HepG2 (cell line): ENCODE measurements around the gene RHO. TPM values are rescaled to one million over a fixed set of nuclear protein-coding genes. Genes with fewer than 3 reads are reported as not detected.

Source experiments
- ATF3 ChIP-seq: sonication (generic); formaldehyde crosslinking; IDR thresholded peaks from 2 replicates; pipeline ENCODE4 v1.4.0; 2020; ENCODE audit warnings: missing genetic modification reagents
- CREBL2 ChIP-seq: sonication (generic); formaldehyde crosslinking; IDR thresholded peaks from 2 replicates; pipeline ENCODE4 v1.8.1; 2023; ENCODE audit warnings: missing genetic modification reagents, mild to moderate bottlenecking, borderline replicate concordance
- ELF3 ChIP-seq: IDR thresholded peaks from 2 replicates; pipeline ENCODE4 v1.6.1; 2016; ENCODE audit warnings: missing genetic modification reagents, missing compliant biosample characterization
- EP300 ChIP-seq, 3 experiments: sonication (generic) in 1 of 3; formaldehyde crosslinking in 1 of 3; IDR thresholded peaks; 2 replicates each; pipeline versions ENCODE4 v1.5.1 to v1.6.1; 2011 to 2020; ENCODE audit warnings: low read depth in 2 of 3, low read length in 2 of 3, borderline replicate concordance in 1 of 3, improper control_type of control experiment in 1 of 3, mild to moderate bottlenecking in 1 of 3, missing genetic modification reagents in 1 of 3, moderate library complexity in 1 of 3
- FOXO1 ChIP-seq: sonication (generic); formaldehyde crosslinking; IDR thresholded peaks from 2 replicates; pipeline ENCODE4 v1.4.0; 2020; ENCODE audit warnings: missing genetic modification reagents
- GRHL1 ChIP-seq: sonication (generic); formaldehyde crosslinking; conservative IDR thresholded peaks from 2 replicates; pipeline ENCODE4 v1.8.0; 2022; ENCODE audit warnings: missing genetic modification reagents
- HDAC6 ChIP-seq: fragments of 200-600 bp; sonication (generic); IDR thresholded peaks from 2 replicates; pipeline ENCODE4 v1.7.0; 2017; ENCODE audit warnings: mild to moderate bottlenecking, antibody characterized with exemption, low read length, low read depth
- HNRNPL ChIP-seq: fragments of 200-400 bp; formaldehyde crosslinking; IDR thresholded peaks from 2 replicates; pipeline ENCODE4 v1.6.1; 2017; ENCODE audit warnings: mild to moderate bottlenecking, low read depth, low read length
- HOXA3 ChIP-seq: sonication (generic); formaldehyde crosslinking; IDR thresholded peaks from 2 replicates; pipeline ENCODE4 v1.5.0; 2020; ENCODE audit warnings: missing genetic modification reagents
- MAFG ChIP-seq: sonication (generic); formaldehyde crosslinking; IDR thresholded peaks from 2 replicates; pipeline ENCODE4 v1.5.1; 2020; ENCODE audit warnings: mild to moderate bottlenecking, missing genetic modification reagents
- MED1 ChIP-seq: sonication (generic); formaldehyde crosslinking; IDR thresholded peaks from 2 replicates; pipeline ENCODE4 v1.4.0; 2020; ENCODE audit warnings: missing genetic modification reagents
- NFE2L1 ChIP-seq: sonication (generic); formaldehyde crosslinking; IDR thresholded peaks from 2 replicates; pipeline ENCODE4 v1.4.0; 2020; ENCODE audit warnings: missing genetic modification reagents, mild to moderate bottlenecking, borderline replicate concordance
- NKX3-1 ChIP-seq: sonication (generic); formaldehyde crosslinking; IDR thresholded peaks from 2 replicates; pipeline ENCODE4 v1.5.0; 2020; ENCODE audit warnings: missing genetic modification reagents
- PPARG ChIP-seq: conservative IDR thresholded peaks from 2 replicates; pipeline ENCODE4 v1.6.1; 2016; ENCODE audit warnings: missing biosample characterization, missing genetic modification reagents
- RARA ChIP-seq: IDR thresholded peaks from 2 replicates; pipeline ENCODE4 v1.6.1; 2016; ENCODE audit warnings: missing genetic modification reagents, missing compliant biosample characterization
- RXRB ChIP-seq: IDR thresholded peaks from 2 replicates; pipeline ENCODE4 v1.6.1; 2016; ENCODE audit warnings: borderline replicate concordance, missing genetic modification reagents, missing compliant biosample characterization
- SMARCC2 ChIP-seq: fragments of 450-650 bp; IDR thresholded peaks from 2 replicates; pipeline ENCODE4 v1.6.1; 2017; ENCODE audit warnings: antibody characterized with exemption, mild to moderate bottlenecking
- SOX13 ChIP-seq, 3 experiments: fragments of 450-650 bp in 1 of 3; sonication (generic) in 1 of 3; formaldehyde crosslinking in 1 of 3; IDR thresholded peaks in 2 of 3; conservative IDR thresholded peaks in 1 of 3; 2 replicates each; pipeline versions ENCODE4 v1.5.0 to v1.6.1; 2016 to 2020; ENCODE audit warnings: antibody characterized with exemption in 1 of 3, mild to moderate bottlenecking in 1 of 3, missing compliant biosample characterization in 1 of 3, missing genetic modification reagents in 1 of 3, moderate library complexity in 1 of 3
- THRA ChIP-seq: sonication (generic); formaldehyde crosslinking; IDR thresholded peaks from 2 replicates; pipeline ENCODE4 v1.4.0; 2020; ENCODE audit warnings: missing genetic modification reagents, borderline replicate concordance
- ZBTB26 ChIP-seq: IDR thresholded peaks from 2 replicates; pipeline ENCODE4 v1.6.1; 2016; ENCODE audit warnings: missing compliant biosample characterization, missing genetic modification reagents, borderline replicate concordance
- ZMYM3 ChIP-seq: sonication (generic); formaldehyde crosslinking; IDR thresholded peaks from 2 replicates; pipeline ENCODE4 v1.5.1; 2020; ENCODE audit warnings: mild to moderate bottlenecking, missing genetic modification reagents
- ZNF350 ChIP-seq: sonication (generic); formaldehyde crosslinking; IDR thresholded peaks from 2 replicates; pipeline ENCODE4 v1.4.0; 2020; ENCODE audit warnings: mild to moderate bottlenecking, low read depth, missing genetic modification reagents, borderline replicate concordance
- ZNF607 ChIP-seq: sonication (generic); formaldehyde crosslinking; IDR thresholded peaks from 2 replicates; pipeline ENCODE4 v1.5.1; 2020; ENCODE audit warnings: missing genetic modification reagents, mild to moderate bottlenecking, borderline replicate concordance
- polyA plus RNA-seq, 8 experiments: library from polyadenylated mRNA; depleted of rRNA in 3 of 8; stranded (reverse) in 7 of 8; unstranded in 1 of 8; fragments of >200 nt; fragmentation: Illumina TruSeq in 4 of 8; extraction: Trizol in 4 of 8; gene quantifications; 2 replicates each; pipeline versions ENCODE4 v1.2.1 to v1.2.3, GENCODE V29; 2011 to 2016; ENCODE audit warnings: low read depth in 4 of 8, missing spikeins in 1 of 8, mixed read lengths in 1 of 8; ENCODE audit not compliant: insufficient read depth in 1 of 8
- total RNA-seq, 5 experiments: library from RNA; depleted of rRNA; stranded (reverse); fragments of >200 nt; fragmentation: Illumina TruSeq; extraction: Trizol; gene quantifications; 2 replicates each; pipeline ENCODE4 v1.2.3, GENCODE V29; 2016; ENCODE audit warnings: low read depth in 1 of 5

Gene RHO
- total and polyA plus RNA-seq, 2 of the 13 experiments (the other 11 are each of a cell fraction or from before 2014, with no cell fraction given), result not detected

GRCh38 chr3:129558772-129559564, 30.5 kb downstream of the RHO start (continued):
- TF ChIP-seq ZNF607 (peak; percentile 62; the same call in 1 of the 2 replicates), RXRB (peak; percentile 93), EP300 (IDR thresholded peaks at IDR 0.05; ENCODE audit: low read depth in 2 of 2, low read length in 2 of 2) (peak; percentile 52 to 70; a peak in 3 of 4 replicates), EP300 (CRISPR knock-in tag; IDR thresholded peaks at IDR 0.05; ENCODE audit: borderline replicate concordance) (peak; percentile 68; the same call in 1 of the 2 replicates), CREBL2 (CRISPR knock-in tag) (no peak), RARA (peak; percentile 55), MED1 (CRISPR knock-in tag) (peak; percentile 77), PPARG (CRISPR knock-in tag) (0 out of 2 replicates have a peak, but pooled peaks have one; percentile 18), HOXA3 (CRISPR knock-in tag) (peak; percentile 49; the same call in 1 of the 2 replicates), SOX13 (IDR thresholded peaks at IDR 0.05) (no peak), SOX13 (CRISPR knock-in tag; conservative IDR thresholded peaks at IDR 0.05 in 1 of 2, IDR thresholded peaks at IDR 0.05 in 1 of 2) (no peak), NFE2L1 (CRISPR knock-in tag) (peak; percentile 90), HNRNPL (0 out of 2 replicates have a peak, but pooled peaks have one; percentile 48), ZBTB26 (CRISPR knock-in tag) (no peak), SMARCC2 (no peak), ZNF350 (CRISPR knock-in tag) (peak; percentile 30; the same call in 1 of the 2 replicates), MAFG (0 out of 2 replicates have a peak, but pooled peaks have one; percentile 64), FOXO1 (peak; percentile 21; the same call in 1 of the 2 replicates), ATF3 (CRISPR knock-in tag) (peak; percentile 46; the same call in 1 of the 2 replicates), ZMYM3 (CRISPR knock-in tag) (peak; percentile 91), NKX3-1 (no peak), THRA (CRISPR knock-in tag) (peak; percentile 96; the same call in 1 of the 2 replicates), HDAC6 (no peak), GRHL1 (CRISPR knock-in tag) (no peak), ELF3 (CRISPR knock-in tag) (peak; percentile 67; the same call in 1 of the 2 replicates)
